ENCODE data around the gene ZDHHC8.

Gene ZDHHC8

GRCh38 chr22:20184501-20185165, 53.0 kb downstream of the ZDHHC8 start:
- TF ChIP-seq CTCF (conservative IDR thresholded peaks at IDR 0.05; ENCODE audit: low read length) = no peak
- no peak for DNase-seq (ENCODE audit: low read depth)
- no peak overlapping the region for H3K4me3 ChIP-seq (ENCODE audit: low read length)

DNA sequence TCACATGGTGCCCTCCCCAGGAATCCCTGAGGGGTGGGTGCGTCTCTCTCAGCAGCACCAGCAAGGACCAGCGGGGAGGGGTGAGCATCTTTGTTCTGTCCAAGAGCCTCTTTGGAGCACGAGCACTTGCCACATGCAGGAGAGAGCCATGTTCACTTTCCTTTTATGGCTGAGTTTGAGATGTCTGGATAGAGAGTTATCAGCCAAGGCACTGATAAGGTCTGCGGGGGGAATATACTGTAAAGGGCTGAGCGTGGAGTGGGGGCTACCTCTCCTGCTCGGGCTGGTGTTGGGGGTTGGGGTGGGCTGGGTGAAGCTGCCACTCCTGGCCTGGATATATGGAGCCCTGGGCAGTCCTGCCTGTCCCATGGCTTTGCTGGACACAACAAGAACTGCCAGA, 54.1 kb downstream of the ZDHHC8 start:
- TF ChIP-seq CTCF (conservative IDR thresholded peaks at IDR 0.05; ENCODE audit: low read length) = no peak
- no peak overlapping the region for H3K4me3 ChIP-seq (ENCODE audit: low read length)
- no peak for DNase-seq (ENCODE audit: low read depth)

DNA sequence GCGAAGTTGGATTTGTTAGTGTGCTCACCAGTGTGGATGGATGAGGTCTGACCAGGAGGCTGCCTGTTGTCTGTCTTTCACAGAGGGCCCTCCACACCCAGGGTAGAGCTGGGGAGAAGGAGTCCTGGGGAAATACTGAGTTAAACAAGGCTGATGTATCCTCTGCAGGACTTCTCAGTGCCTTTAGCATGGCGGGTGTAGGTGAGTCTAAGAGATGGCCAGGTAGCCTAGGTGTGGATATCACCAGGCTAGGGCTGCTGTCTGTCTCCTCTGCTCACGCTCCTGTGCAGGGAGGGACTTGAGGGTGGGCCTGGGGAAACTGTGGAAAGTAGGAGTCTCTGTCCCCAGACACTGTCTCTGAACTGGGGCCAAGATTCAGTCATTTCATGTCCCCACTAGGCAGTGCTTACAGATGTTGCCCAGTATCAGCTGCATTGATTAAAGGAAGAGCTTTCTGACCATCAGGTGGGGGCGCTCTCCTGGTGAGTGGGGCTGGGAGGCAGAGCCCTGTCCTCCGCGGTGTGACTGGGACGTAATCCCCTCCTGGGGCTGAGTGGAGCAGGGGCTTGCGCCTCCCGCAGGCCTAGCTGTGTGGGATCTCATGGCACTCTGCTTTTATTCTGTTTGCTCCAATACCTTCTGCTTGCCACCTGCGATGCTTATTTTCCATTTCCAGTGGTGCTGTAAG, 54.7 kb downstream of the ZDHHC8 start:
- no peak for DNase-seq (ENCODE audit: low read depth)
- TF ChIP-seq CTCF (conservative IDR thresholded peaks at IDR 0.05; ENCODE audit: low read length) = no peak
- no peak overlapping the region for H3K4me3 ChIP-seq (ENCODE audit: low read length)

DNA sequence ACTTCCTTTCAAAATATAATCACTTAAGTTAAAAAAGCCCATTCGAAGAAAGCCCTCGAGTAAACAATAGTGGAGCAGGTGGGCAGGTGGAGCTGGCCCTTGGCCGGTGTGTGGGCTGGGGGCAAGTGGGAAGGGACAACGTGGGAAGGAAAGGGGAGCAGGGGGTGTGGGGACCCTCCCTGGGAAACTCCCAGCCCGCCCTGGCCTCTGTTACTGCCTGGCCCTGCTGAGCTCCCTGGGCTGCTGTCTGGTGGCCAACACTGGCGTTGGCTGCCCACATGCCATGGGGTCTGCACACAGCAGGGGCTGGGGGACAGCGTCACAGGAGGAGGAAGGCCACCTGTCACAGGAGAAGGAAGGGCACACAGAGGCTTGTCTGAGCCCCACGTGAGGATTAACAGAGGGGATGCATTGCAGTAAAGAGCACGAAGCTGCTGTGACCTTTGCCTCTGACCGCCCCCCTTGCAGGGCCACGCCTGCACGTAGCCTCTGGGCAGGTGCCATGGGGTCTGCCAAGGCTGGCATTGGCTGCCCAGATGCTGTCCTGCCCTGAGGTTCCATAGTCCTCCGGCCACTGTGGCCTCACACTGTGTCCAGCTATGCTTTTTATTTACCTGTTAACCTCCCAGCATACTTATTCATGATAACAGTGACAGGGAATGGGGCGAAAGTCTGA, 55.4 kb downstream of the ZDHHC8 start:
- no peak for TF ChIP-seq CTCF (conservative IDR thresholded peaks at IDR 0.05; ENCODE audit: low read length)
- DNase-seq (ENCODE audit: low read depth) = no peak
- no peak overlapping the region for H3K4me3 ChIP-seq (ENCODE audit: low read length)

DNA sequence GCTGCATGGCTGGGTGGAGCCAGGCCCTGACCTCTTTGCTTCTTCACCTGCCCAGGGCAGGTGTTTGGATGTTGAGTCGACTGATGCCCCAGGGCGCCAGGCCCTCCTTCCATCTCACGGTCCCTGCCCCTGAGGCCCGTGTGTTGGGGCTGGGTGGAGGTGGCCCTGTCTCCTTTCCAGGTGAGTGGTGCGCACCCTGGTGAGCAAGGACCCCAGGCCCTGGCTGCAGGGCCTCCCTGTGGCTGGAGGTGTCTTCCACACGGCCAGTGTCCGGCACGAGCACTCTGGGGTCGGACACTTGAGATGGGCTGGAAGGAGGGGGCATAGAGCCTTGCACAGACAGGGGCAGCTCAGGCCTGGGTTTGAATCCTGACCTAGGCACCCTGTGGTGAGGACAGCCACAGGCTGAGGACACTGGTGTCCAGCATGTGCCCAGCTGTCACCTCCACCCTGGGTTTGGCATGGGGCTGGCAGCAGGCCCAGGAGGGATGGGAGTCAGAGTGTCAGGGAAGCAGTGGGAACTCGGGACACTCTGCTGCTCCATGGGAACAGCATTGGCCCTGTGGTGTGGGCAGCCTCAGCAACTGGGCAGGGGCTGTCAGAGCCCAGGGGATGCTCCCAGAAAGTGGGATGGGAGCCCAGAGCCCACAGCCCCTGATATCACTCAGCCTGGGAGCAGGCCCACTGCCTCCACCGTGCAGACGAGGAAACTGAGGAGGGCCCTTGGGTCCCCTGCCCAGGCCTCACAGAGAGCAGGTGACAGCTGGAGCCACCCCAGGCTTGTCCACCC, 56.4 kb downstream of the ZDHHC8 start:
- TF ChIP-seq CTCF (conservative IDR thresholded peaks at IDR 0.05; ENCODE audit: low read length) = no peak
- no peak for DNase-seq (ENCODE audit: low read depth)
- H3K4me3 ChIP-seq (ENCODE audit: low read length) = no peak overlapping the region

GRCh38 chr22:20188567-20188877, 56.9 kb downstream of the ZDHHC8 start:
- H3K4me3 ChIP-seq (ENCODE audit: low read length) = no peak overlapping the region
- DNase-seq (ENCODE audit: low read depth) = no peak
- no peak for TF ChIP-seq CTCF (conservative IDR thresholded peaks at IDR 0.05; ENCODE audit: low read length)
